H1 (cell line): ENCODE measurements around the gene TCHH. TPM values are rescaled to one million over a fixed set of nuclear protein-coding genes. Genes with fewer than 3 reads are reported as not detected.

ENCODE experiments used
- CTCF ChIA-PET: fragments of 300-600 bp; sonication (Branson Sonifier 250); formaldehyde crosslinking; loops from one replicate; lab custom pipeline; 2021; ENCODE audit not compliant: partially characterized antibody; lab: Charles Lee
- POLR2A ChIA-PET: fragments of 300-600 bp; sonication (Branson Sonifier 250); formaldehyde crosslinking; loops from one replicate; lab custom pipeline; 2021; ENCODE audit warnings: inconsistent platforms; ENCODE audit not compliant: partially characterized antibody; lab: Charles Lee
- DNase-seq, 2 experiments: peaks; one replicate each; pipeline versions ENCODE4 v3.0.0 to v3.0.0-alpha.2; 2010 to 2022; ENCODE audit warnings: low spot score in 2 of 2, low read depth in 1 of 2, mixed read lengths in 1 of 2
- FAIRE-seq: peaks from 2 replicates; lab custom pipeline; 2011; peaks lifted over from hg19 to GRCh38; lab: Jason Lieb, UNC
- H2AFZ ChIP-seq: 2 replicates; pipeline ENCODE4 v1.8.1; 2012; ENCODE audit warnings: low read length, inconsistent platforms
- H2AK5ac ChIP-seq: 2 replicates; pipeline ENCODE4 v1.6.1; 2013; ENCODE audit warnings: low read depth, low read length
- H2BK120ac ChIP-seq: replicated peaks from 2 replicates; pipeline ENCODE3; 2013; ENCODE audit warnings: low read depth, low read length, inconsistent platforms
- H2BK12ac ChIP-seq: 2 replicates; pipeline ENCODE4 v1.6.1; 2013; ENCODE audit warnings: low read depth, low read length
- H2BK15ac ChIP-seq: 2 replicates; pipeline ENCODE4 v1.6.1; 2013; ENCODE audit warnings: low read length
- H2BK20ac ChIP-seq: 2 replicates; pipeline ENCODE4 v1.6.1; 2013; ENCODE audit warnings: low read length
- H2BK5ac ChIP-seq: 2 replicates; pipeline ENCODE4 v1.6.1; 2013; ENCODE audit warnings: low read depth, low read length
- H3K14ac ChIP-seq: 2 replicates; pipeline ENCODE4 v1.6.1; 2013; ENCODE audit warnings: inconsistent platforms; ENCODE audit not compliant: insufficient read length
- H3K18ac ChIP-seq: 2 replicates; pipeline ENCODE4 v1.6.1; 2013; ENCODE audit warnings: low read length; ENCODE audit errors: extremely low read depth
- H3K23ac ChIP-seq: 2 replicates; pipeline ENCODE4 v1.6.1; 2013; ENCODE audit warnings: inconsistent platforms; ENCODE audit not compliant: insufficient read length
- H3K23me2 ChIP-seq: 2 replicates; pipeline ENCODE4 v1.6.1; 2013; ENCODE audit warnings: low read depth, low read length
- H3K27ac ChIP-seq: 2 replicates; pipeline ENCODE4 v1.6.1; 2011; ENCODE audit warnings: low read depth, low read length, inconsistent platforms
- H3K27me3 ChIP-seq, 4 experiments: replicated peaks in 1 of 4; 1 replicate in 1 of 4; 2 replicates in 3 of 4; pipeline versions ENCODE4 v1.6.1 to v1.8.1; 2011 to 2013; ENCODE audit warnings: low read length in 3 of 4, mild to moderate bottlenecking in 3 of 4, inconsistent platforms in 2 of 4, mixed read lengths in 2 of 4, moderate library complexity in 1 of 4; ENCODE audit not compliant: control insufficient read depth in 3 of 4, insufficient read depth in 3 of 4; ENCODE audit errors: extremely low read depth in 1 of 4
- H3K36me3 ChIP-seq, 4 experiments: 2 replicates each; pipeline versions ENCODE4 v1.6.1 to v1.8.1; 2011 to 2013; ENCODE audit warnings: mild to moderate bottlenecking in 4 of 4, low read length in 3 of 4, moderate library complexity in 2 of 4, control low read depth in 1 of 4, inconsistent platforms in 1 of 4; ENCODE audit not compliant: insufficient read depth in 4 of 4, control insufficient read depth in 2 of 4
- H3K4ac ChIP-seq: replicated peaks from 2 replicates; pipeline ENCODE3; 2013; ENCODE audit warnings: low read length, low read depth, mixed read lengths, inconsistent platforms; ENCODE audit not compliant: insufficient read length
- H3K4me1 ChIP-seq, 4 experiments: replicated peaks in 1 of 4; 1 replicate in 1 of 4; 2 replicates in 3 of 4; pipeline versions ENCODE4 v1.6.1 to v1.8.1; 2011 to 2013; ENCODE audit warnings: low read length in 3 of 4, inconsistent platforms in 2 of 4, mixed read lengths in 1 of 4; ENCODE audit not compliant: insufficient read depth in 4 of 4, control insufficient read depth in 3 of 4
- H3K4me2 ChIP-seq, 2 experiments: 2 replicates each; pipeline versions ENCODE4 v1.6.1 to v1.8.1; 2011 to 2013; ENCODE audit warnings: low read depth in 2 of 2, low read length in 2 of 2, control low read depth in 1 of 2, inconsistent platforms in 1 of 2, mild to moderate bottlenecking in 1 of 2; ENCODE audit not compliant: insufficient read depth in 1 of 2
- H3K4me3 ChIP-seq, 4 experiments: fragments of 200-600, 300-600 bp in 1 of 4; sonication (generic), shearing (Covaris generic), sonication (Bioruptor Twin) in 1 of 4; 2 replicates each; pipeline versions ENCODE4 v1.5.1 to v1.8.1; 2011 to 2016; ENCODE audit warnings: low read length in 4 of 4, low read depth in 3 of 4, control low read depth in 2 of 4, inconsistent platforms in 2 of 4, mild to moderate bottlenecking in 2 of 4, mixed read lengths in 1 of 4, moderate library complexity in 1 of 4; ENCODE audit not compliant: insufficient read depth in 2 of 4; ENCODE audit errors: extremely low read depth in 1 of 4
- H3K56ac ChIP-seq: replicated peaks from 2 replicates; pipeline ENCODE3; 2013; ENCODE audit warnings: low read depth, mild to moderate bottlenecking, mixed read lengths, low read length, inconsistent platforms; ENCODE audit not compliant: insufficient read length
- H3K79me1 ChIP-seq: 2 replicates; pipeline ENCODE4 v1.6.1; 2013; ENCODE audit warnings: low read depth, low read length, control low read depth
- H3K79me2 ChIP-seq, 2 experiments: 2 replicates each; pipeline versions ENCODE4 v1.6.1 to v1.8.1; 2012 to 2013; ENCODE audit warnings: low read length in 2 of 2, mild to moderate bottlenecking in 2 of 2, inconsistent platforms in 1 of 2; ENCODE audit not compliant: insufficient read depth in 2 of 2, control insufficient read depth in 1 of 2
- H3K9ac ChIP-seq, 4 experiments: replicated peaks in 1 of 4; 1 replicate in 1 of 4; 2 replicates in 3 of 4; pipeline versions ENCODE4 v1.6.1 to v1.8.1; 2011 to 2013; ENCODE audit warnings: low read depth in 3 of 4, low read length in 3 of 4, control low read depth in 2 of 4, mild to moderate bottlenecking in 2 of 4, moderate library complexity in 2 of 4, inconsistent platforms in 1 of 4; ENCODE audit errors: extremely low read depth in 1 of 4
- H3K9me3 ChIP-seq, 2 experiments: 2 replicates each; pipeline versions ENCODE4 v1.6.1 to v1.8.1; 2012 to 2013; ENCODE audit warnings: mild to moderate bottlenecking in 2 of 2, moderate library complexity in 2 of 2, control low read depth in 1 of 2, inconsistent platforms in 1 of 2, low read depth in 1 of 2, low read length in 1 of 2, mixed read lengths in 1 of 2; ENCODE audit not compliant: insufficient read depth in 2 of 2
- H4K20me1 ChIP-seq, 2 experiments: replicated peaks in 1 of 2; 2 replicates each; pipeline versions ENCODE3 to v1.8.1; 2011 to 2013; ENCODE audit warnings: inconsistent platforms in 2 of 2, low read length in 2 of 2, mild to moderate bottlenecking in 1 of 2; ENCODE audit not compliant: insufficient read depth in 2 of 2, control insufficient read depth in 1 of 2
- H4K5ac ChIP-seq: 2 replicates; pipeline ENCODE4 v1.6.1; 2013; ENCODE audit warnings: low read length, low read depth, mixed read lengths, inconsistent platforms; ENCODE audit not compliant: insufficient read length
- H4K8ac ChIP-seq: 2 replicates; pipeline ENCODE4 v1.8.0; 2013; ENCODE audit warnings: mild to moderate bottlenecking, moderate library complexity, low read length, inconsistent platforms; ENCODE audit not compliant: insufficient read depth; ENCODE audit errors: extremely low read depth
- H4K91ac ChIP-seq: replicated peaks from 2 replicates; pipeline ENCODE3; 2013; ENCODE audit warnings: low read length, mixed read lengths, inconsistent platforms; ENCODE audit not compliant: insufficient read length
- EZH2 ChIP-seq: fragments of 200-600 bp; sonication (generic); IDR thresholded peaks from 2 replicates; pipeline ENCODE4 v1.7.1; 2012; ENCODE audit warnings: low read depth, mild to moderate bottlenecking, moderate library complexity, low read length, inconsistent platforms; ENCODE audit not compliant: severe bottlenecking
- KDM4A ChIP-seq: IDR thresholded peaks from one replicate; pipeline ENCODE4 v1.7.1; 2012; ENCODE audit warnings: low read depth, mild to moderate bottlenecking, moderate library complexity, low read length, inconsistent platforms; ENCODE audit not compliant: severe bottlenecking
- SIRT6 ChIP-seq: IDR thresholded peaks from one replicate; pipeline ENCODE4 v1.7.1; 2012; ENCODE audit warnings: low read length, inconsistent platforms
- WGBS, 2 experiments: shearing (Covaris generic) in 1 of 2; methylation state at CpG; one replicate each; pipeline versions ENCODE4 v1.1.6 to v1.1.7; 2013 to 2015; ENCODE audit warnings: low lambda C conversion rate in 2 of 2, mixed read lengths in 2 of 2, inconsistent platforms in 1 of 2, low coverage in 1 of 2, missing lambda C conversion rate in 1 of 2; ENCODE audit not compliant: insufficient replicate concordance in 2 of 2, insufficient coverage in 1 of 2, insufficient read length in 1 of 2; ENCODE audit errors: extremely low coverage in 1 of 2, missing lambda C conversion rate in 1 of 2; 5-methylcytosine and 5-hydroxymethylcytosine counted together
- polyA plus RNA-seq, 7 experiments: library from polyadenylated mRNA; depleted of rRNA in 3 of 7; stranded (reverse) in 5 of 7; unstranded in 2 of 7; fragments of >200 nt in 5 of 7; fragments of 200-250 nt in 2 of 7; gene quantifications; 1 replicate in 5 of 7; 2 replicates in 1 of 7; 4 replicates in 1 of 7; pipeline versions ENCODE4 v1.2.1 to v1.2.3, GENCODE V29; 2011 to 2013; ENCODE audit warnings: missing spikeins in 2 of 7, mixed read lengths in 2 of 7
- total RNA-seq: library from RNA; stranded (reverse); fragmentation: NEBNext Ultra II Directional; extraction: Animal tissue kit (Norgen Biotek cat#: 25700); gene quantifications from 2 replicates; pipeline ENCODE4 v1.2.1, GENCODE V29; 2021

Gene TCHH
- total and polyA plus RNA-seq, 2 of the 8 experiments (the other 6 are each of a cell fraction or from before 2014, with no cell fraction given), result 0.02 to 0.07 TPM

DNA sequence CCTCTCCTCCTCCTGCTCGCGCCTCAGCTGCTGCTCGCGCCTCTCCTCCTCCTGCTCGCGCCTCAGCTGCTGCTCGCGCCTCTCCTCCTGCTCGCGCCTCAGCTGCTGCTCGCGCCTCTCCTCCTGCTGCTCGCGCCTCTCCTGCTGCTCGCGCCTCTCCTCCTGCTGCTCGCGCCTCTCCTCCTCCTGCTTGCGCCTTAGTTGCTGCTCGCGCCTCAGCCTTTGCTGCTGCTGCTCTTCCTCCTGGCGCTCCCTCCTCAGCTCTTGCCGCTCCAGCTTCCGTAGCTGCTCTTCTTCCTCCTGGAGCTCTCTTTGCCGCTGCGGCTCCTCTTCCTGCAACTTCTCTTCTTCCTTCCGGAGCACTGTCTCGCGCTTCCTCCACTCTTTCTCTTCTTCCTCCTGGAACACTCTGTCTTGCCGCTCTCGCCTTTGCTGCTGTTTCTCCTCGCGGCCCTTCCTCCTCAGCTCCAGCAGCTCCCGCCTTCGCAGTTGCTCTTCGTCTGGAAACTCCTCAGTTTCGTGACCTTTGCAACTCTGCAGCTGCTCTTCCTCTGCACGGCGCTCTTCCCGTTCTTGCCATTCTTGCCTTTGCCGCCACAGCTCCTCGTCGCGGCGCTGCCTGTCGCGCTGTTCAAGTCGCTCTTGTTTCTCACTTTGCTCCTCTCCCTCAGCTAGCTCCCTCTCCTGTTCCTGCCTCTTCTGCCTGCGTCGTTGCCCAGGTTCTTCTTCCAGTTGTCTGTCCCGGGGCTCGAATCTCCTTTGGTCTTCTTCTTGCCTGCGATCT is 3.0 kb downstream of the TCHH start:
- CTCF ChIA-PET, result interaction anchor here (1.1 to 1.5 kb wide), 4 partner anchors 59 to 346 kb away, joined by 3 to 5 read pairs (median 4); no protein-coding TSS in a partner anchor
- H3K9ac ChIP-seq, result no peak overlapping the region; a peak in 1 of 7 replicates
- H3K4me2 ChIP-seq, result peak overlapping the region; percentile 55 to 91; a peak in 3 of 4 replicates

More for the DNA sequence above, 3.0 kb downstream of the TCHH start:
- Histone ChIP-seq H2BK12ac (peak overlapping the region; percentile 11; the same call in 1 of the 2 replicates), H3K14ac (no peak overlapping the region), H3K4ac (no peak overlapping the region), H3K36me3 (peaks cover 0 to 2% (median 0%) of the 10 kb centered on the region in 4 experiments; a peak in 1 of 8 replicates), H3K4me1 (peaks cover 0 to 11% (median 4%) of the 10 kb centered on the region in 4 experiments; a peak in 5 of 7 replicates), H2BK5ac (no peak overlapping the region), H2BK120ac (no peak overlapping the region), H3K27me3 (peaks cover 51 to 72% (median 70%) of the 10 kb centered on the region in 4 experiments), H3K27ac (no peak overlapping the region), H3K23me2 (peaks cover 25% of the 10 kb centered on the region; the same call in 1 of the 2 replicates), H4K91ac (no peak overlapping the region), H4K20me1 (peaks cover 0 to 3% of the 10 kb centered on the region in 2 experiments), H2AK5ac (no peak overlapping the region), H3K56ac (no peak overlapping the region), H4K8ac (no peak overlapping the region), H2AFZ (no peak overlapping the region; the same call in 1 of the 2 replicates), H3K23ac (no peak overlapping the region), H2BK15ac (0 out of 2 replicates have a peak overlapping the region, but pooled peaks have one; percentile 31), H3K4me3 (peak overlapping the region; percentile 23 to 44 (median 28); a peak in 6 of 8 replicates), H3K79me2 (no peaks in the 10 kb centered on the region), H3K79me1 (no peaks in the 10 kb centered on the region), H4K5ac (no peak overlapping the region), H3K9me3 (peaks cover 0 to 59% of the 10 kb centered on the region in 2 experiments; a peak in 3 of 4 replicates), H3K18ac (no peak overlapping the region), H2BK20ac (peak overlapping the region; percentile 15; the same call in 1 of the 2 replicates)
- FAIRE-seq (no peak), DNase-seq (peak in 1 of 2 experiments; percentile 49)
- WGBS, 2 experiments, result 69% methylated on average over 29 of the region's 53 CpGs; no CpG with 5 or more reads in 1 of the 2 experiments
- TF ChIP-seq KDM4A (peak; percentile 27), SIRT6 (no peak), EZH2 (peak; percentile 62)
- POLR2A ChIA-PET, result no interaction called here
